A549 (cell line): Measurements from ENCODE around the gene TRAPPC12. TPM values are rescaled to one million over a fixed set of nuclear protein-coding genes. Genes with fewer than 3 reads are reported as not detected.

Experiments
- ATAC-seq, 2 experiments: fragments of 200-7000 bp in 1 of 2; fragments of >200 bp in 1 of 2; cut with Nextera tagmentation in 1 of 2; cut with Tn5 transposase in 1 of 2; 3 replicates each; pipeline versions ENCODE4 v1.8.0 to v1.9.1; 2018 to 2020; ENCODE audit warnings: mild to moderate bottlenecking in 1 of 2, moderate library complexity in 1 of 2
- CTCF ChIA-PET: fragments of 300-600 bp; sonication (Branson Sonifier 250); formaldehyde crosslinking; extraction: SDS; loops from one replicate; lab custom pipeline; 2021; ENCODE audit warnings: antibody characterized with exemption, inconsistent platforms; lab: Yijun Ruan, JAX
- POLR2A ChIA-PET: fragments of 350-600 bp; formaldehyde crosslinking; extraction: SDS; loops from one replicate; lab custom pipeline; 2021; ENCODE audit warnings: antibody characterized with exemption, inconsistent platforms; lab: Yijun Ruan, JAX
- DNase-seq, 2 experiments: peaks; one replicate each; pipeline versions ENCODE4 v3.0.0 to v3.0.0-alpha.2; 2011 to 2016; ENCODE audit warnings: low read depth in 1 of 2, low spot score in 1 of 2
- FAIRE-seq: peaks from 2 replicates; lab custom pipeline; 2011; peaks lifted over from hg19 to GRCh38; lab: Jason Lieb, UNC
- H3K27ac ChIP-seq, 2 experiments: fragments of >200 bp; sonication (Bioruptor Twin); formaldehyde crosslinking; 3 replicates each; pipeline ENCODE4 v1.5.1; 2016 to 2017
- H3K4me1 ChIP-seq: fragments of >200 bp; sonication (Bioruptor Twin); formaldehyde crosslinking; 3 replicates; pipeline ENCODE4 v1.6.1; 2016
- H3K4me2 ChIP-seq: fragments of >200 bp; sonication (Bioruptor Twin); formaldehyde crosslinking; 3 replicates; pipeline ENCODE4 v1.6.1; 2016
- H3K4me3 ChIP-seq: fragments of >200 bp; sonication (Bioruptor Twin); formaldehyde crosslinking; 3 replicates; pipeline ENCODE4 v1.5.1; 2016
- H3K9me3 ChIP-seq: fragments of >200 bp; sonication (Bioruptor Twin); formaldehyde crosslinking; 3 replicates; pipeline ENCODE4 v1.6.1; 2016
- ATOH8 ChIP-seq: fragments of 250-450 bp; sonication (Bioruptor Pico); IDR thresholded peaks from 2 replicates; pipeline ENCODE4 v1.5.0; 2020; ENCODE audit warnings: low read depth, mild to moderate bottlenecking, moderate library complexity
- BCL3 ChIP-seq: fragments of >200 bp; sonication (Bioruptor Twin); formaldehyde crosslinking; IDR thresholded peaks from 3 replicates; pipeline ENCODE4 v1.6.1; 2016
- BHLHE40 ChIP-seq: IDR thresholded peaks from 2 replicates; pipeline ENCODE4 v1.6.1; 2012; ENCODE audit warnings: low read depth, low read length, inconsistent platforms
- CBX8 ChIP-seq: fragments of 200-600 bp; sonication (generic); IDR thresholded peaks from 2 replicates; pipeline ENCODE4 v1.6.1; 2016
- FOSB ChIP-seq: fragments of 250-450 bp; sonication (Bioruptor Pico); IDR thresholded peaks from 2 replicates; pipeline ENCODE4 v1.5.0; 2020; ENCODE audit warnings: mild to moderate bottlenecking, moderate library complexity
- FOSL2 ChIP-seq, 2 experiments: fragments of 450-650 bp in 1 of 2; fragments of >200 bp in 1 of 2; sonication (Bioruptor Twin) in 1 of 2; formaldehyde crosslinking; IDR thresholded peaks; 2 replicates each; pipeline versions ENCODE4 v1.5.0 to v1.6.1; 2016 to 2020; ENCODE audit warnings: mild to moderate bottlenecking in 1 of 2, moderate library complexity in 1 of 2
- GATA3 ChIP-seq: IDR thresholded peaks from 2 replicates; pipeline ENCODE4 v1.6.1; 2012; ENCODE audit warnings: borderline replicate concordance
- MAZ ChIP-seq: fragments of 150-350 bp; IDR thresholded peaks from 2 replicates; pipeline ENCODE4 v1.6.1; 2014; ENCODE audit warnings: antibody characterized with exemption, low read depth, low read length, borderline replicate concordance
- NPAS2 ChIP-seq: fragments of 250-450 bp; sonication (Bioruptor Pico); IDR thresholded peaks from 2 replicates; pipeline ENCODE4 v1.8.0; 2022; ENCODE audit warnings: mild to moderate bottlenecking, moderate library complexity, borderline replicate concordance
- RARB ChIP-seq: fragments of 250-450 bp; sonication (Bioruptor Pico); IDR thresholded peaks from 2 replicates; pipeline ENCODE4 v1.8.0; 2021; ENCODE audit warnings: mild to moderate bottlenecking, moderate library complexity
- RCOR1 ChIP-seq: fragments of 150-350 bp; IDR thresholded peaks from 2 replicates; pipeline ENCODE4 v1.6.1; 2014; ENCODE audit warnings: antibody characterized with exemption, low read length, low read depth
- SMC3 ChIP-seq: fragments of >200 bp; sonication (Bioruptor Twin); formaldehyde crosslinking; IDR thresholded peaks from 3 replicates; pipeline ENCODE4 v1.6.1; 2018; ENCODE audit warnings: inconsistent platforms
- SREBF2 ChIP-seq: fragments of 450-650 bp; IDR thresholded peaks from 2 replicates; pipeline ENCODE4 v1.6.1; 2014; ENCODE audit warnings: mild to moderate bottlenecking, moderate library complexity
- TP53 ChIP-seq: fragments of 250-450 bp; sonication (Bioruptor Pico); IDR thresholded peaks from 2 replicates; pipeline ENCODE4 v1.5.0; 2021; ENCODE audit warnings: mild to moderate bottlenecking, moderate library complexity
- USF2 ChIP-seq: fragments of 450-650 bp; IDR thresholded peaks from 2 replicates; pipeline ENCODE4 v1.6.1; 2014; ENCODE audit warnings: antibody characterized with exemption
- ZFP36 ChIP-seq: fragments of 450-650 bp; IDR thresholded peaks from 2 replicates; pipeline ENCODE4 v1.6.1; 2014; ENCODE audit warnings: borderline replicate concordance; ENCODE audit not compliant: partially characterized antibody
- whole genome bisulfite sequencing: methylation state at CpG from one replicate; pipeline ENCODE4 v1.1.6; 2017; ENCODE audit errors: missing lambda C conversion rate; 5-methylcytosine and 5-hydroxymethylcytosine counted together
- polyA plus RNA-seq, 4 experiments: library from polyadenylated mRNA; depleted of rRNA in 3 of 4; stranded (reverse); fragments of >200 nt; fragmentation: RNase III in 1 of 4; extraction: RNeasy Plus Mini Kit Qiagen cat#74134 plus additional on column Dnase treatment in 1 of 4; gene quantifications; 2 replicates in 3 of 4; 3 replicates in 1 of 4; pipeline ENCODE4 v1.2.3, GENCODE V29; 2011 to 2017

TRAPPC12 gene
- polyA plus RNA-seq, 2 of the 4 experiments (the other 2 are of a cell fraction): 42.3 to 55.0 TPM

- CTCF ChIA-PET: interaction anchor here (0.6 to 1.6 kb wide), 5 partner anchors 12 to 480 kb away, joined by 3 to 6 read pairs (median 3); no protein-coding TSS in a partner anchor
- POLR2A ChIA-PET: no interaction called here
- Histone ChIP-seq H3K4me1 (no peaks in the 10 kb centered on the region), H3K4me3 (no peak overlapping the region), H3K4me2 (no peak overlapping the region), H3K27ac (no peak overlapping the region), H3K9me3 (no peaks in the 10 kb centered on the region)
- WGBS: 90% methylated on average over 19 of the region's 19 CpGs
- ATAC-seq: no peak
- FAIRE-seq: no peak
- no peak for TF ChIP-seq TP53 (CRISPR knock-in tag)
- no peak for DNase-seq
Observed at GRCh38 chr2:3478846-3479385, 99.4 kb downstream of the TRAPPC12 start.

GRCh38 chr2:3479430-3480320 lies 100.2 kb downstream of the TRAPPC12 start:
- Histone ChIP-seq H3K9me3 (no peaks in the 10 kb centered on the region), H3K4me3 (no peak overlapping the region), H3K27ac (no peak overlapping the region), H3K4me1 (no peaks in the 10 kb centered on the region), H3K4me2 (no peak overlapping the region)
- no peak for FAIRE-seq
- POLR2A ChIA-PET: no interaction called here
- ATAC-seq: no peak
- CTCF ChIA-PET: interaction anchor here (0.6 to 1.6 kb wide), 6 partner anchors 11 to 479 kb away, joined by 3 to 7 read pairs (median 4); no protein-coding TSS in a partner anchor
- 93% methylated on average over 31 of the region's 31 CpGs for WGBS
- DNase-seq: no peak
- no peak for TF ChIP-seq MAZ
- no peak for TF ChIP-seq GATA3
- no peak for TF ChIP-seq CBX8
- no peak for TF ChIP-seq FOSL2 (IDR thresholded peaks at IDR 0.05)
- TF ChIP-seq FOSL2 (CRISPR knock-in tag; IDR thresholded peaks at IDR 0.05): no peak
- no peak for TF ChIP-seq BHLHE40
- no peak for TF ChIP-seq FOSB (CRISPR knock-in tag)
- TF ChIP-seq SMC3: no peak

- DNase-seq (no peak), ATAC-seq (no peak), FAIRE-seq (no peak)
- no peak overlapping the region for H3K4me3 ChIP-seq
- H3K4me1 ChIP-seq: no peaks in the 10 kb centered on the region
- H3K4me2 ChIP-seq: no peak overlapping the region
- no peak for TF ChIP-seq USF2
- TF ChIP-seq GATA3: no peak
- TF ChIP-seq RCOR1: no peak
- TF ChIP-seq RARB (CRISPR knock-in tag): no peak
- TF ChIP-seq NPAS2 (CRISPR knock-in tag): no peak
- no peak for TF ChIP-seq ATOH8 (CRISPR knock-in tag)
- TF ChIP-seq BCL3: no peak
- TF ChIP-seq FOSL2 (IDR thresholded peaks at IDR 0.05): no peak
- no peak for TF ChIP-seq FOSL2 (CRISPR knock-in tag; IDR thresholded peaks at IDR 0.05)
- no peak for TF ChIP-seq ZFP36
- TF ChIP-seq SREBF2: no peak
- CTCF ChIA-PET: interaction anchor here (1.6 kb wide), 1 partner anchor 19 kb away, joined by 7 read pairs; no protein-coding TSS in a partner anchor
- H3K9me3 ChIP-seq: no peaks in the 10 kb centered on the region
- no peak overlapping the region for H3K27ac ChIP-seq
- 69% methylated on average over 7 of the region's 7 CpGs for WGBS
- POLR2A ChIA-PET: interaction anchor here (0.7 kb wide), 1 partner anchor 614 kb away, joined by 3 read pairs; no protein-coding TSS in a partner anchor
Observed at GRCh38 chr2:3480352-3481010, 101.0 kb downstream of the TRAPPC12 start.
